Activated T-helper 1 cell treated with anti-CD3 and anti-CD28 coated beads, Interleukin-2, amount 50 U/mL, for 16 hours (primary cell): ENCODE measurements around the gene PLBD1.

Experiments
- DNase-seq, 2 donors: peaks; one replicate each; pipeline ENCODE4 v3.0.0-alpha.2; 2020; ENCODE audit warnings: low read depth in 1 of 2, low spot score in 1 of 2

Gene PLBD1

GRCh38 chr12:14505626-14506596 is 61.8 kb downstream of the PLBD1 start:
- DNase-seq: no peak

GRCh38 chr12:14495326-14495725 is 72.4 kb downstream of the PLBD1 start:
- DNase-seq: no peak

- DNase-seq: no peak
Measured at GRCh38 chr12:14482886-14483285, 84.8 kb downstream of the PLBD1 start.

GRCh38 chr12:14482361-14482760 is 85.3 kb downstream of the PLBD1 start:
- no peak for DNase-seq

GRCh38 chr12:14481201-14481600 is 86.5 kb downstream of the PLBD1 start:
- no peak for DNase-seq

GRCh38 chr12:14479004-14479403 is 88.7 kb downstream of the PLBD1 start:
- DNase-seq: no peak

GRCh38 chr12:14473707-14474287 is 93.9 kb downstream of the PLBD1 start:
- DNase-seq: no peak

- DNase-seq: no peak
Measured at GRCh38 chr12:14471497-14471896, 96.2 kb downstream of the PLBD1 start.

- no peak for DNase-seq
Measured at GRCh38 chr12:14460212-14460841, 107.4 kb downstream of the PLBD1 start.

- no peak for DNase-seq
Measured at GRCh38 chr12:14454098-14454907, 113.4 kb downstream of the PLBD1 start.
